Stomach smooth muscle (tissue), 2 donors: ENCODE measurements around the gene PRDM2.

Experiments
- H3K27ac ChIP-seq: one replicate; pipeline ENCODE4 v1.7.0; 2013; ENCODE audit warnings: mild to moderate bottlenecking, low read length, inconsistent platforms
- H3K27me3 ChIP-seq, 2 donors: one replicate each; pipeline ENCODE4 v1.7.0; 2013; ENCODE audit warnings: low read length in 2 of 2; ENCODE audit not compliant: insufficient read depth in 2 of 2, control insufficient read depth in 1 of 2
- H3K36me3 ChIP-seq, 2 donors: one replicate each; pipeline ENCODE4 v1.7.0; 2013; ENCODE audit warnings: low read length in 2 of 2; ENCODE audit not compliant: control insufficient read depth in 2 of 2, insufficient read depth in 2 of 2
- H3K4me1 ChIP-seq: one replicate; pipeline ENCODE4 v1.7.0; 2013; ENCODE audit warnings: low read length; ENCODE audit not compliant: control insufficient read depth, insufficient read depth
- H3K4me3 ChIP-seq, 2 donors: one replicate each; pipeline ENCODE4 v1.7.0; 2013; ENCODE audit warnings: low read length in 2 of 2
- H3K9ac ChIP-seq, 2 donors: one replicate each; pipeline ENCODE4 v1.7.0; 2013; ENCODE audit warnings: low read length in 2 of 2, mild to moderate bottlenecking in 1 of 2
- H3K9me3 ChIP-seq, 2 donors: one replicate each; pipeline ENCODE4 v1.7.0; 2013; ENCODE audit warnings: low read length in 2 of 2; ENCODE audit not compliant: control insufficient read depth in 2 of 2
- donor health status: healthy.
- donor health status: Pancreatic carcinoma.

Gene PRDM2

GRCh38 chr1:13790290-13791030 lies 90.5 kb downstream of the PRDM2 start:
- Histone ChIP-seq H3K27ac (no peak overlapping the region), H3K4me1 (peaks cover 4% of the 10 kb centered on the region), H3K36me3 (peaks cover 9 to 11% of the 10 kb centered on the region in 2 donors), H3K9me3 (no peaks in the 10 kb centered on the region), H3K9ac (no peak overlapping the region), H3K27me3 (no peaks in the 10 kb centered on the region), H3K4me3 (no peak overlapping the region)

GRCh38 chr1:13792419-13792818 lies 92.4 kb downstream of the PRDM2 start:
- no peak overlapping the region for H3K9ac ChIP-seq
- no peaks in the 10 kb centered on the region for H3K27me3 ChIP-seq
- no peak overlapping the region for H3K27ac ChIP-seq
- H3K4me1 ChIP-seq: peaks cover 3% of the 10 kb centered on the region
- no peak overlapping the region for H3K4me3 ChIP-seq
- peaks cover 9 to 11% of the 10 kb centered on the region in 2 donors for H3K36me3 ChIP-seq
- no peaks in the 10 kb centered on the region for H3K9me3 ChIP-seq

- Histone ChIP-seq H3K9ac (no peak overlapping the region), H3K36me3 (peaks cover 9 to 11% of the 10 kb centered on the region in 2 donors), H3K4me1 (peaks cover 3% of the 10 kb centered on the region), H3K4me3 (no peak overlapping the region), H3K9me3 (no peaks in the 10 kb centered on the region), H3K27ac (no peak overlapping the region), H3K27me3 (no peaks in the 10 kb centered on the region)
Measured at GRCh38 chr1:13793088-13793730, 93.2 kb downstream of the PRDM2 start.

- Histone ChIP-seq H3K36me3 (peaks cover 5 to 9% of the 10 kb centered on the region in 2 donors), H3K27ac (no peak overlapping the region), H3K9me3 (no peaks in the 10 kb centered on the region), H3K9ac (no peak overlapping the region), H3K27me3 (no peaks in the 10 kb centered on the region), H3K4me3 (no peak overlapping the region), H3K4me1 (peaks cover 3% of the 10 kb centered on the region)
Measured at GRCh38 chr1:13794231-13795187, 94.5 kb downstream of the PRDM2 start.

GRCh38 chr1:13797397-13797796 lies 97.4 kb downstream of the PRDM2 start:
- Histone ChIP-seq H3K36me3 (peaks cover 5 to 9% of the 10 kb centered on the region in 2 donors), H3K4me1 (peaks cover 3% of the 10 kb centered on the region), H3K27ac (no peak overlapping the region), H3K9me3 (no peaks in the 10 kb centered on the region), H3K9ac (no peak overlapping the region), H3K4me3 (no peak overlapping the region), H3K27me3 (no peaks in the 10 kb centered on the region)

- no peaks in the 10 kb centered on the region for H3K9me3 ChIP-seq
- no peaks in the 10 kb centered on the region for H3K4me1 ChIP-seq
- no peak overlapping the region for H3K4me3 ChIP-seq
- no peak overlapping the region for H3K27ac ChIP-seq
- H3K27me3 ChIP-seq: no peaks in the 10 kb centered on the region
- no peak overlapping the region for H3K9ac ChIP-seq
- H3K36me3 ChIP-seq: peaks cover under 1 to 9% of the 10 kb centered on the region in 2 donors
Measured at GRCh38 chr1:13798120-13798519, 98.1 kb downstream of the PRDM2 start.

- Histone ChIP-seq H3K9ac (no peak overlapping the region), H3K27ac (no peak overlapping the region), H3K36me3 (peaks cover 0 to 5% of the 10 kb centered on the region in 2 donors), H3K4me1 (no peaks in the 10 kb centered on the region), H3K9me3 (no peaks in the 10 kb centered on the region), H3K27me3 (no peaks in the 10 kb centered on the region), H3K4me3 (no peak overlapping the region)
Measured at GRCh38 chr1:13799502-13800283, 99.7 kb downstream of the PRDM2 start.

- Histone ChIP-seq H3K27me3 (no peaks in the 10 kb centered on the region), H3K36me3 (no peaks in the 10 kb centered on the region), H3K9me3 (no peaks in the 10 kb centered on the region), H3K4me1 (no peaks in the 10 kb centered on the region), H3K27ac (no peak overlapping the region), H3K4me3 (no peak overlapping the region), H3K9ac (no peak overlapping the region)
Measured at GRCh38 chr1:13801232-13801631, 101.2 kb downstream of the PRDM2 start.

- Histone ChIP-seq H3K36me3 (no peaks in the 10 kb centered on the region), H3K27ac (no peak overlapping the region), H3K9me3 (no peaks in the 10 kb centered on the region), H3K9ac (no peak overlapping the region), H3K4me1 (no peaks in the 10 kb centered on the region), H3K27me3 (no peaks in the 10 kb centered on the region), H3K4me3 (no peak overlapping the region)
Measured at GRCh38 chr1:13801655-13802486, 101.9 kb downstream of the PRDM2 start.
